Psoas muscle (tissue), 8 donors: ENCODE data around the gene PARK7. TPM values are rescaled to one million over a fixed set of nuclear protein-coding genes. Genes with fewer than 3 reads are reported as not detected.

ENCODE experiments used
- ATAC-seq, 4 donors: fragments of 200-7000 bp; cut with Tn5 transposase; one replicate each; pipeline ENCODE4 v1.9.1; 2020; ENCODE audit warnings: moderate library complexity in 3 of 4, mild to moderate bottlenecking in 2 of 4
- DNase-seq, 2 donors: peaks; one replicate each; pipeline ENCODE4 v3.0.0-alpha.2; 2020
- H3K27ac ChIP-seq: fragments of 200-600 bp; one replicate; pipeline ENCODE4 v1.8.0; 2022
- H3K27me3 ChIP-seq, 3 donors: fragments of 200-600 bp in 1 of 3; one replicate each; pipeline versions ENCODE4 v1.6.1 to v1.8.0; 2013 to 2022; ENCODE audit warnings: low read length in 2 of 3, mild to moderate bottlenecking in 2 of 3, moderate library complexity in 1 of 3; ENCODE audit not compliant: insufficient read depth in 3 of 3
- H3K36me3 ChIP-seq, 2 donors: fragments of 200-600 bp in 1 of 2; one replicate each; pipeline versions ENCODE4 v1.6.1 to v1.8.0; 2013 to 2022; ENCODE audit warnings: low read depth in 1 of 2, mild to moderate bottlenecking in 1 of 2, moderate library complexity in 1 of 2; ENCODE audit not compliant: insufficient read depth in 1 of 2
- H3K4me1 ChIP-seq: fragments of 200-600 bp; one replicate; pipeline ENCODE4 v1.8.0; 2022
- H3K4me3 ChIP-seq: fragments of 200-600 bp; one replicate; pipeline ENCODE4 v1.8.0; 2022; ENCODE audit warnings: mild to moderate bottlenecking
- H3K9me3 ChIP-seq: fragments of 200-600 bp; one replicate; pipeline ENCODE4 v1.8.0; 2022
- WGBS, 3 donors: extraction: QIAGEN DNeasy Blood & Tissue Kit; methylation state at CpG; one replicate each; pipeline versions ENCODE4 v1.1.6 to v1.1.7; 2013; 5-methylcytosine and 5-hydroxymethylcytosine counted together
- intact Hi-C, 2 donors: fragments of 100-400 bp; cut with DNase I; formaldehyde crosslinking; loops; one replicate each; pipeline versions ENCODE4 v1.11.0 to v1.14.2; 2022
- polyA plus RNA-seq, 3 donors: library from polyadenylated mRNA; stranded (reverse); fragments of 200-250 nt; gene quantifications; one replicate each; pipeline ENCODE4 v1.2.3, GENCODE V29; 2013
- total RNA-seq, 4 donors: library from RNA; stranded (reverse); fragmentation: NEBNext Ultra II Directional in 2 of 4; extraction: Animal tissue kit (Norgen Biotek cat#: 25700) in 2 of 4; gene quantifications; one replicate each; pipeline versions ENCODE4 v1.2.1 to v1.2.4, GENCODE V29; 2021 to 2023
- TF ChIP-seq, protein P1 (sequence below): fragments of 200-600 bp; IDR thresholded peaks from one replicate; pipeline ENCODE4 v1.8.0; 2022; ENCODE audit warnings: antibody characterized with exemption
- donor health status: healthy with polysubstance abuse.
- donor health status: DM: no; HTN: no; CAD: no; lungs with moderate emphysema.
- donor health status: Bipolar disorder and iron deficiency.
- donor health status: healthy.
- donor health status: DM: yes; HTN: yes; CAD: no.
- donor health status: DM: no; HTN: no; CAD: no.
- donor health status: DM: no; HTN: no; CAD: no.
- donor health status: DM: yes; HTN: yes; CAD: no.

The PARK7 gene
- total and polyA plus RNA-seq, 7 donors: 389 to 467 (median 430) TPM

DNA sequence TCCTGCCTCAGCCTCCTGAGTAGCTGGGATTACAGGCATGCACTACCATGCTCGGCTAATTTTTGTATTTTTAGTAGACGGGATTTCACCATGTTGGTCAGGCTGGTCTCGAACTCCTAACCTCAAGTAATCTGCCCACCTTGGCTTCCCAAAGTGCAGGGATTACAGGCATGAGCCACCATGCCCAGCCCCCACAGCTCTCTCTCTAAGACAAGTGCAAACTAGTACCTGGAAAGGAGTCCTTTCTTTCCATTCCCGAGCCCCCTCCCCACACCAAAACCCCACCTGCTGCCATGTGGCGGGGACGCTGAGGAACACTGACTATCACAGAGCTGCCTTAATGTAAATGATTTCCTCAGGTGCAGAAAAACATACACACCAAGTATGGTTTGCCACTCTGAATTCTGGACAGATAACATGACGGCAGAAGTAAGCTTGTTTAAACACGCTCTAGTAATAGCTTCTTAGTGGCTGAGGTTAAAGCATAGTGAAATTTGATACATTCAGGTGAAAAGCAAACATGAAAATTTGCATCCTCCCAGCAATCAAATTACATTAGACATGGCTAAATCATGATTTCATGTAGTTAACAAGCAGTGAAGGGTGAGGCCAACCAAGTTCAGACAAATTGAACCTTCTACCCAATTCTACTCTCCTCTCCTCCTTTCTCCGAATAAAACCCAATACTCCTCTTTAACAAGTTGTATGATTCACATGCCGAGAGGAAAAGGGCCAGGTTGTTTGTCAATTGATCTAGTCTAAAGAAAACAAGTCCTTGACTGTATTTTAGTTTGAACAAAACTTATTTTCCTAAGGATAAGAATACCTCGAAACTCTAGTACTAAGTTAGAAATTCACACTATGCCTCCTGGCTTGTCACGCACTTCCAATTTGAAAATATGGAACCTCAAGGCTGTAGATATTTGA lies 44.8 kb downstream of the PARK7 start:
- ATAC-seq: no peak
- no peaks in the 10 kb centered on the region for H3K36me3 ChIP-seq
- no peak overlapping the region for H3K4me3 ChIP-seq
- H3K27ac ChIP-seq: peak overlapping the region; percentile 86
- TF ChIP-seq, protein P1, sequence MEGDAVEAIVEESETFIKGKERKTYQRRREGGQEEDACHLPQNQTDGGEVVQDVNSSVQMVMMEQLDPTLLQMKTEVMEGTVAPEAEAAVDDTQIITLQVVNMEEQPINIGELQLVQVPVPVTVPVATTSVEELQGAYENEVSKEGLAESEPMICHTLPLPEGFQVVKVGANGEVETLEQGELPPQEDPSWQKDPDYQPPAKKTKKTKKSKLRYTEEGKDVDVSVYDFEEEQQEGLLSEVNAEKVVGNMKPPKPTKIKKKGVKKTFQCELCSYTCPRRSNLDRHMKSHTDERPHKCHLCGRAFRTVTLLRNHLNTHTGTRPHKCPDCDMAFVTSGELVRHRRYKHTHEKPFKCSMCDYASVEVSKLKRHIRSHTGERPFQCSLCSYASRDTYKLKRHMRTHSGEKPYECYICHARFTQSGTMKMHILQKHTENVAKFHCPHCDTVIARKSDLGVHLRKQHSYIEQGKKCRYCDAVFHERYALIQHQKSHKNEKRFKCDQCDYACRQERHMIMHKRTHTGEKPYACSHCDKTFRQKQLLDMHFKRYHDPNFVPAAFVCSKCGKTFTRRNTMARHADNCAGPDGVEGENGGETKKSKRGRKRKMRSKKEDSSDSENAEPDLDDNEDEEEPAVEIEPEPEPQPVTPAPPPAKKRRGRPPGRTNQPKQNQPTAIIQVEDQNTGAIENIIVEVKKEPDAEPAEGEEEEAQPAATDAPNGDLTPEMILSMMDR: no peak
- H3K9me3 ChIP-seq: no peaks in the 10 kb centered on the region
- intact Hi-C loops: no loop called here
- peaks cover 49% of the 10 kb centered on the region for H3K4me1 ChIP-seq
- DNase-seq: no peak
- H3K27me3 ChIP-seq: no peaks in the 10 kb centered on the region
- 71 to 86% (median 73%) methylated on average over 12 of the region's 12 CpGs for WGBS, 3 donors

DNA sequence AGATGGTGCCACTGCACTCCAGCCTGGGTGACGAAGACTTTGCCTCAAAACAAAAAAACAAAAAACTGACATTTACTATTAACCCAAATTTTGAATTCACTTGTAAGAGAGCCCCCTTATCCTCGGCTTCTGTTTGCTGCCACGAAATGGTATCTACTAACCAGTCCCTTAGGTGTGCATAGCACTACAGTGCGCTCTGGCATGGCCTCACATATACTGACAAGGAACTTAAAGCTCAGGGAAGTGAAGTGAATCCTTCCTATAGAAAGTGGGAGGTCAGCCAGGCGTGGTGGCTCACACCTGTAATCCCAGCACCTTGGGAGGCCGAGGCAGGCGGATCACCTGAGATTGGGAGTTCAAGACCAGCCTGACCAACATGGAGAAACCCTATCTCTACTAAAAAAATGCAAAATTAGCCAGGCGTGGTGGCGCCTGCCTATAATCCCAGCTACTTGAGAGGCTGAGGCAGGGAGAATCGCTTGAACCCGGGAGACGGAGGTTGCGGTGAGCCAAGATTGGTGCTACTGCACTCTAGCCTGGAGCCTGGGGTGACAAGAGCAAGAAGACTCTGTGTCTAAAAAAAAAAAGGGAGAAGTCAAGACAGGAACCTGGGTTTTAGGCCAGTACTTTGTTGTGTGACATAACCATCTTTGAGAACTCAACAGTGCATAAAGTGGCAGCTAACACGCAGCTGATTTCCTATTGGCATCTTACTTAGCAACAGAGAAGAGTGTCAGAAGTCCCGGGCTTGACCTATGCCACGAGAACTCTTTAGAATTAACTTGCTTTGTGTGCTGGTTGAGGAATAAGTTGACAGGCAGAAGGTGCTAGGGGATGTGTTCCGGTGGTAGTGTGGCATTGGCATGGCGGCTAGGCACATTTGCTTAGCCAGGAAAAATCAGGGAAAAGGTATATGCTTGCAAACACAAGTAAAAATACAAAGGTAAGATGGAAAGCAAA lies 47.8 kb downstream of the PARK7 start:
- no peak overlapping the region for H3K4me3 ChIP-seq
- peak overlapping the region; percentile 76 for H3K27ac ChIP-seq
- ATAC-seq (no peak), DNase-seq (no peak)
- no peaks in the 10 kb centered on the region for H3K27me3 ChIP-seq
- TF ChIP-seq, protein P1: no peak
- intact Hi-C loops: loop anchor here in 1 of 2 donors (5.0 kb wide), 1 partner anchor 32 kb away; no protein-coding TSS in a partner anchor
- H3K36me3 ChIP-seq: peaks cover under 1 to 18% of the 10 kb centered on the region in 2 donors
- WGBS, 3 donors: 91 to 96% (median 94%) methylated on average over 18 of the region's 18 CpGs
- no peaks in the 10 kb centered on the region for H3K9me3 ChIP-seq
- peaks cover 58% of the 10 kb centered on the region for H3K4me1 ChIP-seq

DNA sequence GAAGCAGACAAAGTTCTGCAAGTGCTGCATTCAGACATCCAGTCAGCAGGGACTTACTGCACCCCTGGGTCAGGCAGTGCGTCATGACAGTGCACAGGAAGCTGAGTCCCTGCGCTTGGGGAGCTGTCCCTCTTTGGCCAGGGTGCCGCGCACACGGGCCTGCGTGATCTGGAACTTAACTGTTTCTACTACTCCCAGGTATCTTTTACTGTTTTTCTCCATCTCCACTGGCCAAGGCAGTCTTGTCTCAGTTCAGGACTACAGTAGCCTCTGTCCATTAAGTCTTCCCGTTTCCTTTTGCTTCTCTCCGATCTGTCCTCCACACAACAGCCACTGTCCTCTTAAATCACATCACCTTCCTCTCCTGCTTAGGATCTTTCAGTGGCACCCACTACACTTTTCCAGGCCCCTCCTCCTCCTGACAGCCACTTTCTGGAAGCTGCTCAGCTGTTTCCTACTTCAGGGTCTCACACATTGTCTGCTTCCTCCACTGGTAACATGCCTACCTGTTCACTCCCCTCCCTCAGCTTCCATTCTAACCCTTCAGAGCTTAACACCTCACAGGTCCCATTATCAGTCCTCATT lies 48.7 kb downstream of the PARK7 start:
- TF ChIP-seq, protein P1: no peak
- H3K27me3 ChIP-seq: no peaks in the 10 kb centered on the region
- H3K4me3 ChIP-seq: no peak overlapping the region
- peak in 2 of 4 donors; percentile 20 to 45 for ATAC-seq
- intact Hi-C loops: loop anchor here in 1 of 2 donors (5.0 kb wide), 1 partner anchor 33 kb away; no protein-coding TSS in a partner anchor
- peaks cover 57% of the 10 kb centered on the region for H3K4me1 ChIP-seq
- DNase-seq: no peak
- peaks cover 2 to 23% of the 10 kb centered on the region in 2 donors for H3K36me3 ChIP-seq
- H3K9me3 ChIP-seq: no peaks in the 10 kb centered on the region
- H3K27ac ChIP-seq: peak overlapping the region; percentile 76
- 44 to 79% (median 60%) methylated on average over 8 of the region's 8 CpGs for WGBS, 3 donors

DNA sequence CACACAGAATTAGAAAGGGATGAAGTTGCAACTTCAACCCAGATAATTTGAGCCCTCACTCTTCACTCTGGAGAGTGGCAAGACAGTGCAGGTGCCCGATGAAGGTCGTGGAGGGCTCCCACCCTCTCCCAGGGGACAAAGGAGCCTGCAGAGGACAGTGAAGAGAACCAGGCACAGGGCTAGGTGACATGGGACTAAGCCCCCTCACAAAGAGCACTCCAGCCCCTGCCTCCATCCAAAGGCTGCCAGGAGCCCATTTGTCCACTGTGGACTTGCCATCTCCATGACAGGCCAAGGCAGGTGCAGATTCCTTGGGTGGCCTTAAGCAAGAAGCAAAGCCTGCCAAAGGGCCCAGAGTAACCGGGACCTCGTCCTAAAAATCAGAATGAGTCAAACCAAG lies 49.5 kb downstream of the PARK7 start:
- H3K4me3 ChIP-seq: no peak overlapping the region
- H3K27me3 ChIP-seq: no peaks in the 10 kb centered on the region
- peak; percentile 88 to 91 (median 90) for ATAC-seq
- no peaks in the 10 kb centered on the region for H3K9me3 ChIP-seq
- H3K36me3 ChIP-seq: peaks cover 2 to 23% of the 10 kb centered on the region in 2 donors
- H3K4me1 ChIP-seq: peaks cover 57% of the 10 kb centered on the region
- intact Hi-C loops: loop anchor here in 1 of 2 donors (5.0 kb wide), 1 partner anchor 34 kb away; no protein-coding TSS in a partner anchor
- WGBS, 3 donors: 19 to 39% (median 24%) methylated on average over 4 of the region's 4 CpGs
- peak; percentile 67 to 89 for DNase-seq
- peak overlapping the region; percentile 76 for H3K27ac ChIP-seq
- TF ChIP-seq, protein P1: no peak
